Neural cell (in vitro differentiated cells): Measurements from ENCODE around the gene TCF15.

ENCODE experiments used
- CTCF ChIP-seq: fragments of 450-650 bp; IDR thresholded peaks from 2 replicates; pipeline ENCODE4 v1.5.1; 2014; ENCODE audit warnings: antibody characterized with exemption, mild to moderate bottlenecking, moderate library complexity; ENCODE audit not compliant: poor library complexity, severe bottlenecking
- EP300 ChIP-seq: fragments of 450-650 bp; conservative IDR thresholded peaks from 2 replicates; pipeline ENCODE4 v1.6.1; 2014; ENCODE audit warnings: antibody characterized with exemption, mild to moderate bottlenecking, moderate library complexity; ENCODE audit not compliant: poor library complexity, severe bottlenecking
- EZH2 ChIP-seq: fragments of 200-600, 300-800 bp; shearing (Covaris generic), sonication (generic); IDR thresholded peaks from 2 replicates; pipeline ENCODE4 v1.6.1; 2014; ENCODE audit warnings: antibody characterized with exemption, low read length, borderline replicate concordance, mild to moderate bottlenecking; ENCODE audit not compliant: insufficient read depth, poor library complexity, severe bottlenecking
- MXI1 ChIP-seq: fragments of 450-650 bp; conservative IDR thresholded peaks from 2 replicates; pipeline ENCODE4 v1.6.1; 2014; ENCODE audit warnings: antibody characterized with exemption, mild to moderate bottlenecking; ENCODE audit not compliant: poor library complexity, severe bottlenecking
- POLR2AphosphoS5 ChIP-seq: IDR thresholded peaks from 2 replicates; pipeline ENCODE4 v1.6.1; 2012
- SMC3 ChIP-seq: fragments of 450-650 bp; conservative IDR thresholded peaks from 2 replicates; pipeline ENCODE4 v1.6.1; 2014; ENCODE audit warnings: antibody characterized with exemption, mild to moderate bottlenecking, moderate library complexity; ENCODE audit not compliant: poor library complexity
- TAF1 ChIP-seq: IDR thresholded peaks from 2 replicates; pipeline ENCODE4 v1.6.1; 2012; ENCODE audit warnings: low read depth
- TF ChIP-seq, protein P1 (sequence below): IDR thresholded peaks from 2 replicates; pipeline ENCODE4 v1.6.1; 2012; ENCODE audit warnings: borderline replicate concordance

GRCh38 chr20:597560-597959 is 12.5 kb downstream of the TCF15 start:
- TF ChIP-seq CTCF (no peak), EP300 (no peak), TAF1 (no peak), MXI1 (no peak), POLR2AphosphoS5 (no peak), EZH2 (no peak), SMC3 (no peak)
- TF ChIP-seq, protein P1, sequence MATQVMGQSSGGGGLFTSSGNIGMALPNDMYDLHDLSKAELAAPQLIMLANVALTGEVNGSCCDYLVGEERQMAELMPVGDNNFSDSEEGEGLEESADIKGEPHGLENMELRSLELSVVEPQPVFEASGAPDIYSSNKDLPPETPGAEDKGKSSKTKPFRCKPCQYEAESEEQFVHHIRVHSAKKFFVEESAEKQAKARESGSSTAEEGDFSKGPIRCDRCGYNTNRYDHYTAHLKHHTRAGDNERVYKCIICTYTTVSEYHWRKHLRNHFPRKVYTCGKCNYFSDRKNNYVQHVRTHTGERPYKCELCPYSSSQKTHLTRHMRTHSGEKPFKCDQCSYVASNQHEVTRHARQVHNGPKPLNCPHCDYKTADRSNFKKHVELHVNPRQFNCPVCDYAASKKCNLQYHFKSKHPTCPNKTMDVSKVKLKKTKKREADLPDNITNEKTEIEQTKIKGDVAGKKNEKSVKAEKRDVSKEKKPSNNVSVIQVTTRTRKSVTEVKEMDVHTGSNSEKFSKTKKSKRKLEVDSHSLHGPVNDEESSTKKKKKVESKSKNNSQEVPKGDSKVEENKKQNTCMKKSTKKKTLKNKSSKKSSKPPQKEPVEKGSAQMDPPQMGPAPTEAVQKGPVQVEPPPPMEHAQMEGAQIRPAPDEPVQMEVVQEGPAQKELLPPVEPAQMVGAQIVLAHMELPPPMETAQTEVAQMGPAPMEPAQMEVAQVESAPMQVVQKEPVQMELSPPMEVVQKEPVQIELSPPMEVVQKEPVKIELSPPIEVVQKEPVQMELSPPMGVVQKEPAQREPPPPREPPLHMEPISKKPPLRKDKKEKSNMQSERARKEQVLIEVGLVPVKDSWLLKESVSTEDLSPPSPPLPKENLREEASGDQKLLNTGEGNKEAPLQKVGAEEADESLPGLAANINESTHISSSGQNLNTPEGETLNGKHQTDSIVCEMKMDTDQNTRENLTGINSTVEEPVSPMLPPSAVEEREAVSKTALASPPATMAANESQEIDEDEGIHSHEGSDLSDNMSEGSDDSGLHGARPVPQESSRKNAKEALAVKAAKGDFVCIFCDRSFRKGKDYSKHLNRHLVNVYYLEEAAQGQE, result no peak
